H9 (cell line): ENCODE results near the gene SPCS1. TPM values are rescaled to one million over a fixed set of nuclear protein-coding genes. Genes with fewer than 3 reads are reported as not detected.

Source experiments
- DNase-seq: peaks from one replicate; pipeline ENCODE4 v3.0.0-alpha.2; 2017
- H2AFZ ChIP-seq: one replicate; pipeline ENCODE4 v1.6.1; 2013; ENCODE audit warnings: mild to moderate bottlenecking, low read length, control low read depth, moderate library complexity
- H2AK5ac ChIP-seq: 2 replicates; pipeline ENCODE4 v1.6.1; 2013; ENCODE audit warnings: low read length, control low read depth, mixed read lengths; ENCODE audit not compliant: insufficient read length
- H2BK120ac ChIP-seq: one replicate; pipeline ENCODE4 v1.6.1; 2013; ENCODE audit warnings: low read depth, mild to moderate bottlenecking, low read length, control low read depth, inconsistent platforms; ENCODE audit not compliant: poor library complexity, severe bottlenecking
- H2BK12ac ChIP-seq: 2 replicates; pipeline ENCODE4 v1.6.1; 2013; ENCODE audit warnings: low read length, control low read depth, mixed read lengths, low read depth; ENCODE audit not compliant: insufficient read length
- H2BK15ac ChIP-seq: 2 replicates; pipeline ENCODE4 v1.6.1; 2013; ENCODE audit warnings: low read depth, low read length, control low read depth
- H2BK20ac ChIP-seq: one replicate; pipeline ENCODE4 v1.6.1; 2013; ENCODE audit warnings: low read depth, mild to moderate bottlenecking, low read length, control low read depth, inconsistent platforms; ENCODE audit not compliant: poor library complexity, severe bottlenecking
- H2BK5ac ChIP-seq: 2 replicates; pipeline ENCODE4 v1.6.1; 2013; ENCODE audit warnings: low read length, control low read depth, mixed read lengths; ENCODE audit not compliant: insufficient read length
- H3K14ac ChIP-seq: 2 replicates; pipeline ENCODE4 v1.6.1; 2013; ENCODE audit warnings: low read length, control low read depth; ENCODE audit not compliant: insufficient read depth
- H3K18ac ChIP-seq: 2 replicates; pipeline ENCODE4 v1.6.1; 2013; ENCODE audit warnings: low read depth, mild to moderate bottlenecking, mixed read lengths, low read length, control low read depth; ENCODE audit not compliant: insufficient read length
- H3K23ac ChIP-seq: 2 replicates; pipeline ENCODE4 v1.6.1; 2013; ENCODE audit warnings: low read length, control low read depth, mixed read lengths, low read depth; ENCODE audit not compliant: insufficient read length
- H3K23me2 ChIP-seq: 2 replicates; pipeline ENCODE4 v1.6.1; 2013; ENCODE audit warnings: low read depth, mild to moderate bottlenecking, mixed read lengths, low read length, control low read depth; ENCODE audit not compliant: insufficient read length, poor library complexity, severe bottlenecking
- H3K27ac ChIP-seq: 2 replicates; pipeline ENCODE4 v1.5.1; 2013; ENCODE audit warnings: low read length, control low read depth, mixed read lengths, low read depth; ENCODE audit not compliant: insufficient read length
- H3K27me3 ChIP-seq: 2 replicates; pipeline ENCODE4 v1.6.1; 2013; ENCODE audit warnings: low read length, control low read depth, inconsistent platforms; ENCODE audit not compliant: insufficient read depth
- H3K4ac ChIP-seq: 2 replicates; pipeline ENCODE4 v1.6.1; 2013; ENCODE audit warnings: low read depth, mild to moderate bottlenecking, control low read depth, inconsistent platforms, low read length, moderate library complexity
- H3K4me1 ChIP-seq: 2 replicates; pipeline ENCODE4 v1.6.1; 2013; ENCODE audit warnings: low read length, control low read depth, inconsistent platforms; ENCODE audit not compliant: insufficient read depth
- H3K4me2 ChIP-seq: 2 replicates; pipeline ENCODE4 v1.6.1; 2013; ENCODE audit warnings: low read length, control low read depth, mixed read lengths; ENCODE audit not compliant: insufficient read length, insufficient read depth
- H3K56ac ChIP-seq: 2 replicates; pipeline ENCODE4 v1.6.1; 2013; ENCODE audit warnings: low read depth, mild to moderate bottlenecking, mixed read lengths, low read length, control low read depth; ENCODE audit not compliant: insufficient read length
- H3K79me1 ChIP-seq: 2 replicates; pipeline ENCODE4 v1.6.1; 2013; ENCODE audit warnings: low read depth, mild to moderate bottlenecking, moderate library complexity, low read length, control low read depth, inconsistent platforms; ENCODE audit not compliant: insufficient read depth, poor library complexity, severe bottlenecking
- H3K79me2 ChIP-seq: 2 replicates; pipeline ENCODE4 v1.6.1; 2013; ENCODE audit warnings: low read length, control low read depth, inconsistent platforms; ENCODE audit not compliant: insufficient read depth
- H3K9ac ChIP-seq: 2 replicates; pipeline ENCODE4 v1.6.1; 2013; ENCODE audit warnings: low read length, control low read depth, mixed read lengths; ENCODE audit not compliant: insufficient read length; ENCODE audit errors: extremely low read depth
- H3K9me3 ChIP-seq: one replicate; pipeline ENCODE4 v1.6.1; 2013; ENCODE audit warnings: low read depth, low read length, inconsistent platforms; ENCODE audit not compliant: control insufficient read depth
- H3T11ph ChIP-seq: one replicate; pipeline ENCODE4 v1.6.1; 2013; ENCODE audit warnings: mild to moderate bottlenecking, low read length, control low read depth, inconsistent platforms
- H4K20me1 ChIP-seq: one replicate; pipeline ENCODE4 v1.6.1; 2013; ENCODE audit not compliant: control insufficient read depth, insufficient read length, insufficient read depth
- H4K5ac ChIP-seq: 2 replicates; pipeline ENCODE4 v1.6.1; 2013; ENCODE audit warnings: low read depth, mild to moderate bottlenecking, mixed read lengths, low read length, control low read depth; ENCODE audit not compliant: insufficient read length
- H4K8ac ChIP-seq: replicated peaks from 2 replicates; pipeline ENCODE4 v1.6.1; 2013; ENCODE audit warnings: low read length, control low read depth, mixed read lengths, low read depth; ENCODE audit not compliant: insufficient read length
- H4K91ac ChIP-seq: 2 replicates; pipeline ENCODE4 v1.6.1; 2013; ENCODE audit warnings: low read depth, mild to moderate bottlenecking, moderate library complexity, mixed read lengths, low read length, control low read depth; ENCODE audit not compliant: insufficient read length
- H3K27ac Mint-ChIP-seq, 3 experiments: 2 replicates in 2 of 3; 3 replicates in 1 of 3; pipeline ENCODE4 v1.8.0; 2020 to 2021; ENCODE audit warnings: mixed read lengths in 3 of 3, mild to moderate bottlenecking in 1 of 3, moderate library complexity in 1 of 3
- H3K27me3 Mint-ChIP-seq: 2 replicates; pipeline ENCODE4 v1.8.0; 2021; ENCODE audit warnings: low read depth, mild to moderate bottlenecking, moderate library complexity, mixed read lengths
- H3K36me3 Mint-ChIP-seq, 3 experiments: 2 replicates in 2 of 3; 3 replicates in 1 of 3; pipeline ENCODE4 v1.8.0; 2020 to 2021; ENCODE audit warnings: low read depth in 3 of 3, mixed read lengths in 3 of 3; ENCODE audit not compliant: insufficient read depth in 1 of 3
- H3K4me1 Mint-ChIP-seq, 2 experiments: 2 replicates each; pipeline ENCODE4 v1.8.0; 2020; ENCODE audit warnings: mixed read lengths in 2 of 2
- H3K4me3 Mint-ChIP-seq, 2 experiments: 2 replicates in 1 of 2; 3 replicates in 1 of 2; pipeline ENCODE4 v1.8.0; 2020 to 2021; ENCODE audit warnings: mild to moderate bottlenecking in 2 of 2, mixed read lengths in 2 of 2, moderate library complexity in 1 of 2
- H3K9me3 Mint-ChIP-seq, 2 experiments: 2 replicates in 1 of 2; 3 replicates in 1 of 2; pipeline ENCODE4 v1.8.0; 2020; ENCODE audit warnings: mild to moderate bottlenecking in 2 of 2, mixed read lengths in 2 of 2, moderate library complexity in 1 of 2
- WGBS: extraction: QIAGEN DNeasy Blood & Tissue Kit; methylation state at CpG from one replicate; pipeline ENCODE4 v1.1.7; 2013; ENCODE audit warnings: missing lambda C conversion rate, low lambda C conversion rate, mixed read lengths; ENCODE audit not compliant: insufficient read length; ENCODE audit errors: extremely low coverage; 5-methylcytosine and 5-hydroxymethylcytosine counted together
- total RNA-seq: library from RNA; stranded (reverse); gene quantifications from 2 replicates; pipeline ENCODE4 v1.2.1, GENCODE V29; 2021
- TF ChIP-seq, protein P1 (sequence below): fragments of 200-600 bp; sonication (generic); conservative IDR thresholded peaks from 3 replicates; pipeline ENCODE4 v1.8.0; 2021; ENCODE audit warnings: antibody characterized with exemption, mild to moderate bottlenecking

The SPCS1 gene
- total RNA-seq, 1 experiment from 2014 or later = 106 TPM

DNA sequence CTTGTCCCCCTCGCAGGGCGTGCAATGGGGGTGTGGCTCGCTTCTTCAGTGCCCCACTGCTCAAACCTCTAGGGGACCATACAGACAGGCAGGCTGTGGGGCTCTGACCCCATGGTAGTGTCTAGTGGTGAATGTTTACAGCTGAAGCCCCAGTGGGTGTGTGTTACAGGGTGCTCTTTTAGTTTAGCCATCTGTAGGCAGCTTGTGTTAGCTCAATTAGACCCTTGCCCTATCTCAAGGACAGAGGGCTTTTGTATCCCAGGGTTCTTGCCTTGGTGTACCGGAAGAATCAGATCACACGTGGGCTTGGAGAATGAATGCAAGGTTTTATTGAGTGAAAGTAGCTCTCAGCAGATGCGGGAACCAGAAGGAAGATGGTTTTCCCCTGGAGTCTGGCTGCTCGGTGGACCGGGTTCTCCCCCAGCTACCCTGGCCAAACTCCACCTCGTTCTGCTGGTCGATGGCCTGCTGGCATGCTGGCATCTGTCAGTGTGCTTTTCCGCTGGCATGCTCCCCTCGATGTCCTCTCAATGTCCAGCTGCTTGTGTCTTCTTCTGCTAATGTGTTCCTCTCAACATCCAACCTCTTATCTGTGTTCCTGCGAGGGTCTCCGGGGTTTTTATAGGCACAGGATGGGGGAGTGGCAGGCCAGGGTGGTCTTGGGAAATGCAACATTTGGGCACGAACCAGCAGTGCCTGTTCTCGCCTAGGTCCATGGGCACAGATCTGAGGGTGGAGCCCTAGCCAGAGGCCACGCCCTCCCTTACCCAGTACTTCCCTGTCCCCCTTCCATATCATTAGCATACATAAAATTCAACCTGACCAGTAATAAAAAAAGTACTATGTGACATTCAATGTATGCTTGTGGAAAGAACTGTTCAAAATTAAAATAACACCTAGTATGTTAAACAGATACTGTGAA is 6.6 kb downstream of the SPCS1 start:
- Histone ChIP-seq H2BK12ac (no peak overlapping the region), H2BK120ac (no peak overlapping the region), H4K91ac (no peak overlapping the region), H3K27me3 (no peaks in the 10 kb centered on the region), H2BK15ac (no peak overlapping the region), H3K79me1 (no peaks in the 10 kb centered on the region), H4K8ac (no peak overlapping the region), H3K9ac (no peak overlapping the region), H3K9me3 (no peaks in the 10 kb centered on the region), H2AFZ (no peak overlapping the region), H3K79me2 (no peaks in the 10 kb centered on the region), H3T11ph (no peak overlapping the region), H3K4ac (no peak overlapping the region), H3K4me2 (no peak overlapping the region), H3K4me1 (no peaks in the 10 kb centered on the region; the same call in 1 of the 2 replicates), H3K56ac (no peak overlapping the region), H2AK5ac (no peak overlapping the region), H2BK20ac (no peak overlapping the region), H4K20me1 (no peaks in the 10 kb centered on the region), H2BK5ac (no peak overlapping the region), H3K23ac (no peak overlapping the region), H3K18ac (no peak overlapping the region), H3K23me2 (peaks cover 9% of the 10 kb centered on the region), H4K5ac (no peak overlapping the region), H3K27ac (no peak overlapping the region), H3K14ac (no peak overlapping the region)
- Mint-ChIP-seq H3K9me3 (no peaks in the 10 kb centered on the region), H3K27me3 (no peaks in the 10 kb centered on the region), H3K4me1 (peaks cover 4 to 9% of the 10 kb centered on the region in 2 experiments), H3K4me3 (no peak overlapping the region; a peak in 1 of 5 replicates), H3K27ac (no peak overlapping the region; a peak in 1 of 7 replicates), H3K36me3 (peaks cover 9 to 22% (median 21%) of the 10 kb centered on the region in 3 experiments)
- no peak for DNase-seq
- TF ChIP-seq, protein P1, sequence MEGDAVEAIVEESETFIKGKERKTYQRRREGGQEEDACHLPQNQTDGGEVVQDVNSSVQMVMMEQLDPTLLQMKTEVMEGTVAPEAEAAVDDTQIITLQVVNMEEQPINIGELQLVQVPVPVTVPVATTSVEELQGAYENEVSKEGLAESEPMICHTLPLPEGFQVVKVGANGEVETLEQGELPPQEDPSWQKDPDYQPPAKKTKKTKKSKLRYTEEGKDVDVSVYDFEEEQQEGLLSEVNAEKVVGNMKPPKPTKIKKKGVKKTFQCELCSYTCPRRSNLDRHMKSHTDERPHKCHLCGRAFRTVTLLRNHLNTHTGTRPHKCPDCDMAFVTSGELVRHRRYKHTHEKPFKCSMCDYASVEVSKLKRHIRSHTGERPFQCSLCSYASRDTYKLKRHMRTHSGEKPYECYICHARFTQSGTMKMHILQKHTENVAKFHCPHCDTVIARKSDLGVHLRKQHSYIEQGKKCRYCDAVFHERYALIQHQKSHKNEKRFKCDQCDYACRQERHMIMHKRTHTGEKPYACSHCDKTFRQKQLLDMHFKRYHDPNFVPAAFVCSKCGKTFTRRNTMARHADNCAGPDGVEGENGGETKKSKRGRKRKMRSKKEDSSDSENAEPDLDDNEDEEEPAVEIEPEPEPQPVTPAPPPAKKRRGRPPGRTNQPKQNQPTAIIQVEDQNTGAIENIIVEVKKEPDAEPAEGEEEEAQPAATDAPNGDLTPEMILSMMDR = no peak
- no CpG with 5 or more reads among the region's 17 CpGs for WGBS
